Measurements from ENCODE around the gene B3GAT1. TPM values are rescaled to one million over a fixed set of nuclear protein-coding genes. Genes with fewer than 3 reads are reported as not detected.

B3GAT1 gene
- total RNA-seq, 1 experiment from 2014 or later: 34.3 TPM

DNA sequence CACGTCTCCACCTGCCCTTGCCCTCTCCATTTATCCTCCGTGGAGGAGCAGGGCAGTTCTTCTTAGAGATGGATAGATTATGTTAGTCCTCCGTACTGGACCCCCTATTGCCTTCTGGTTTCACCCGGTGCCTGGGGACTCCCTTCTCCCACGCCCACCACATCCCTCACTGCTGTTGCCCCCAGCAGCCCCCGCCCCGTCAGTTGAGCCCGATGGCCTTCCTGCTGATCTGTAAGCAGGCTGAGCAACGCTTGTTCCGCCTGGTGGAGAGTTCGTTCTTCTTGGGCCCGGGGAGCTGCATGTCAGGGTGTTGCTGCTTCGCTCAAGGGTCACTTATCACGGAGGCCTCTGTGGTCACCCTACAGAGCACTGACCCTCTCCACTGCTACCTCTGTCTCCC, 34.2 kb downstream of the B3GAT1 start:
- Histone ChIP-seq H3K23ac (ENCODE audit: insufficient read length, low read depth, low read length) (no peak overlapping the region), H2BK120ac (ENCODE audit: low read depth, low read length, poor library complexity, severe bottlenecking) (no peak overlapping the region), H3K4ac (ENCODE audit: low read depth, low read length) (no peak overlapping the region), H3K27me3 (ENCODE audit: insufficient read depth, low read length) (no peaks in the 10 kb centered on the region), H3K9ac (ENCODE audit: extremely low read depth, insufficient read length, low read length) (no peak overlapping the region), H2BK15ac (ENCODE audit: low read depth, low read length) (no peak overlapping the region), H3K56ac (ENCODE audit: insufficient read length, low read depth, low read length) (no peak overlapping the region), H2AFZ (ENCODE audit: low read length) (no peak overlapping the region), H3K79me2 (ENCODE audit: insufficient read depth, low read length) (no peaks in the 10 kb centered on the region), H2BK5ac (ENCODE audit: insufficient read length, low read length) (no peak overlapping the region), H3K4me1 (ENCODE audit: insufficient read depth, low read length) (peaks cover 4% of the 10 kb centered on the region; the same call in 1 of the 2 replicates), H2AK5ac (ENCODE audit: insufficient read length, low read length) (no peak overlapping the region), H4K20me1 (ENCODE audit: control insufficient read depth, insufficient read depth, insufficient read length) (no peaks in the 10 kb centered on the region), H4K8ac (replicated peaks; ENCODE audit: insufficient read length, low read depth, low read length) (no peak overlapping the region), H4K5ac (ENCODE audit: insufficient read length, low read depth, low read length) (no peak overlapping the region), H4K91ac (ENCODE audit: insufficient read length, low read depth, low read length) (no peak overlapping the region), H2BK20ac (ENCODE audit: low read depth, low read length, poor library complexity, severe bottlenecking) (no peak overlapping the region), H3K23me2 (ENCODE audit: insufficient read length, low read depth, low read length, poor library complexity, severe bottlenecking) (no peaks in the 10 kb centered on the region), H3T11ph (ENCODE audit: low read length) (no peak overlapping the region), H3K9me3 (ENCODE audit: control insufficient read depth, low read depth, low read length) (no peaks in the 10 kb centered on the region), H3K4me2 (ENCODE audit: insufficient read depth, insufficient read length, low read length) (no peak overlapping the region), H3K79me1 (ENCODE audit: insufficient read depth, low read depth, low read length, poor library complexity, severe bottlenecking) (no peaks in the 10 kb centered on the region), H2BK12ac (ENCODE audit: insufficient read length, low read depth, low read length) (no peak overlapping the region), H3K14ac (ENCODE audit: insufficient read depth, low read length) (no peak overlapping the region), H3K27ac (ENCODE audit: insufficient read length, low read depth, low read length) (no peak overlapping the region), H3K18ac (ENCODE audit: insufficient read length, low read depth, low read length) (no peak overlapping the region)
- Mint-ChIP-seq H3K4me3 (no peak overlapping the region), H3K4me1 (peaks cover 20 to 21% of the 10 kb centered on the region in 2 experiments), H3K27me3 (ENCODE audit: low read depth) (peaks cover 5% of the 10 kb centered on the region; the same call in 1 of the 2 replicates), H3K36me3 (ENCODE audit: insufficient read depth in 1 of 3, low read depth in 3 of 3) (peaks cover 10 to 37% (median 26%) of the 10 kb centered on the region in 3 experiments; a peak in 6 of 7 replicates), H3K9me3 (no peaks in the 10 kb centered on the region), H3K27ac (no peak overlapping the region)
- TF ChIP-seq, protein P1, sequence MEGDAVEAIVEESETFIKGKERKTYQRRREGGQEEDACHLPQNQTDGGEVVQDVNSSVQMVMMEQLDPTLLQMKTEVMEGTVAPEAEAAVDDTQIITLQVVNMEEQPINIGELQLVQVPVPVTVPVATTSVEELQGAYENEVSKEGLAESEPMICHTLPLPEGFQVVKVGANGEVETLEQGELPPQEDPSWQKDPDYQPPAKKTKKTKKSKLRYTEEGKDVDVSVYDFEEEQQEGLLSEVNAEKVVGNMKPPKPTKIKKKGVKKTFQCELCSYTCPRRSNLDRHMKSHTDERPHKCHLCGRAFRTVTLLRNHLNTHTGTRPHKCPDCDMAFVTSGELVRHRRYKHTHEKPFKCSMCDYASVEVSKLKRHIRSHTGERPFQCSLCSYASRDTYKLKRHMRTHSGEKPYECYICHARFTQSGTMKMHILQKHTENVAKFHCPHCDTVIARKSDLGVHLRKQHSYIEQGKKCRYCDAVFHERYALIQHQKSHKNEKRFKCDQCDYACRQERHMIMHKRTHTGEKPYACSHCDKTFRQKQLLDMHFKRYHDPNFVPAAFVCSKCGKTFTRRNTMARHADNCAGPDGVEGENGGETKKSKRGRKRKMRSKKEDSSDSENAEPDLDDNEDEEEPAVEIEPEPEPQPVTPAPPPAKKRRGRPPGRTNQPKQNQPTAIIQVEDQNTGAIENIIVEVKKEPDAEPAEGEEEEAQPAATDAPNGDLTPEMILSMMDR (conservative IDR thresholded peaks at IDR 0.05): no peak
- DNase-seq: no peak
- no CpG with 5 or more reads among the region's 14 CpGs for WGBS (ENCODE audit: extremely low coverage, insufficient read length, low lambda C conversion rate)
